Superior temporal gyrus (tissue), 1 donor: ENCODE data around the gene FEM1B.

Experiments used
- DNase-seq: peaks from one replicate; pipeline ENCODE4 v3.0.0-alpha.2; 2016; ENCODE audit errors: extremely low spot score

The FEM1B gene

DNA sequence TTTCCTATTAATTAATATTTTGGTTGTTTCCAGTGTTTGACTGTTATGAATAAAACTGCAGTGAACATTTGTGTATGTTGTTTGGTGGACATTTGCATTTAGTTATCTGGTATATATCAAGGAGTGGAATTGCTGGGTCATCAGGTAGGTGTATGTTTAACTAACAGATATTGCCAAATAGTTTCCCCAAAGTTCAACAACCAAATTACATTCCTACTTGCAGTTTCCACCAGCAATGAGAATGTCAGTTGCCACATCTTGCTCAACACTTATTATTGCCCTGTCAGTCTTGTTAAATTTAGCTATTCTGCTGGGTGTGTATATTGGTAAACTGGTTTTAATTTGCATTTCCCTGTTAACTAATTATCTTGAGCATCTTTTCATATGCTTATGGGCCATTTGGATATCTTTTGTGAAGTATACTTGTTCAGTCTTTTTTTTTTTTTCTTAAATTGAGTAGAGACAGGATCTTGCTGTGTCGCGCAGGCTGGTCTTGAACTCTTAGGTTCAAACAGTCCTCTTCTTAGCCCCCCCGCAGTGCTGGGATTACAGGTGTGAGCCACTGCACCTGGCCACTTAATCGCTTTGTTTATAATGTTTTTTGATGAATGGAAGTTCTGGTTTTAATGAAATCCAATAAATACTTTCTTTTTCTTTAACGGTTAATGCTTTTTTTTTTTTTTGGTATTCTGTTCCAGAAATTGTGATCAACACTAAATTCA lies 7.9 kb downstream of the FEM1B start:
- DNase-seq: no peak

DNA sequence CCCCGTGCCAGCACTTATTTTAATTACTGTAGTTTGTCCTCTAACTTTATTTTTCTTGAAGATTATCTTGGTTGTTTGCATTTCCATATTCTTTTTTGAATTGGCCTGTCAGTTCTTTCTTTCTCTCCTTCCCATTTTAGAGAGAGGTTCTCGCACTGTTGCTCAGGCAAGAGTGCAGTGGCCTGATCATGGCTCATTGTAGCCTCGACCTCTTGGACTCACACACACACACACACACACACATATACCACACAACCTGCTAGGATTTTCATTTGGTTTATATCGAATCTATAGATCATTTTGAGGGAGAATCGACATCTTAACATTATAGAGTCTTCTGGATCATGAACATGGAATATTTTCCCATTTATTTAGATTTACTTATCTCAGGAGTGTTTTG lies 8.7 kb downstream of the FEM1B start:
- no peak for DNase-seq

DNA sequence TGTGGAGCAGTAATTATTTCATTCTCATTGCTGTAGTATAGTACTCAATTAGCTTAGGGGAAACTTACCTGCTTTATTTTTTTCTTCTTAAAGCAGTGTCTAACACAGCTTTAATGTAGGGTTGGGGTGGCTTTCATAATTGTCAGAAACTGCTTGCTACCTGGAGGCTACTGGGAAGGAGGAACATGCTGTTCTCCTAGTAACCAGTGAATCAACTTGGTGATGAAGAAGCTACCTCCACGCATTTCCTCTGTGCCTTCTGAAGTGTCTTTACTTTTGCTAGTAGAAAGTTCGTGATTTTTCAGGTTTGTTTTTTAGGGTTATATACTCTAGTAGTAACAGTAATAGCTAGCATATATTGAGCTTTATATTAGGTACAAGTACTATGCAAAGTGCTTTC lies 11.5 kb downstream of the FEM1B start:
- no peak for DNase-seq

DNA sequence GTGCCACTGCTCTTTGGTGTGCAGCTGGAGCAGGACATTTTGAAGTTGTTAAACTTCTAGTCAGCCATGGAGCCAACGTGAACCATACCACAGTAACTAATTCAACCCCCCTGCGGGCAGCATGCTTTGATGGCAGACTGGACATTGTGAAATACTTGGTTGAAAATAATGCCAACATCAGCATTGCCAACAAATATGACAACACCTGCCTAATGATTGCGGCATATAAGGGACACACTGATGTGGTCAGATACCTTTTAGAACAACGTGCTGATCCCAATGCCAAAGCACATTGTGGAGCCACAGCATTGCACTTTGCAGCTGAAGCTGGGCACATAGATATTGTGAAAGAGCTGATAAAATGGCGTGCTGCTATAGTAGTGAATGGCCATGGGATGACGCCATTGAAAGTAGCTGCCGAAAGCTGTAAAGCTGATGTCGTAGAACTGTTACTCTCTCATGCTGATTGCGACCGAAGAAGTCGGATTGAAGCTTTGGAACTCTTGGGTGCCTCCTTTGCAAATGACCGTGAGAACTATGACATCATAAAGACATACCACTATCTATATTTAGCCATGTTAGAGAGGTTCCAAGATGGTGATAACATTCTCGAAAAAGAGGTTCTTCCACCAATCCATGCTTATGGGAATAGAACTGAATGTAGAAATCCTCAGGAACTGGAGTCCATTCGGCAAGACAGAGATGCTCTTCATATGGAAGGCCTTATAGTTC lies 12.2 kb downstream of the FEM1B start:
- DNase-seq: no peak

DNA sequence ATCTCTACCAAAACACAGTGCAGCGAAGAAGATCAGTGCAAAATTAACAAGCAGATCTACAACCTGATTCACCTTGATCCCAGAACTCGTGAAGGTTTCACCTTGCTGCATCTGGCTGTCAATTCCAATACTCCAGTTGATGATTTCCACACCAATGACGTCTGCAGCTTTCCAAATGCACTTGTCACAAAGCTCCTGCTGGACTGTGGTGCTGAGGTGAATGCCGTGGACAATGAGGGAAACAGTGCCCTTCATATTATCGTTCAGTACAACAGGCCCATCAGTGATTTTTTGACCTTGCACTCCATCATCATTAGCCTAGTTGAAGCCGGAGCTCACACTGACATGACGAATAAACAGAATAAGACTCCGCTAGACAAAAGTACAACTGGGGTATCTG lies 13.2 kb downstream of the FEM1B start:
- no peak for DNase-seq

DNA sequence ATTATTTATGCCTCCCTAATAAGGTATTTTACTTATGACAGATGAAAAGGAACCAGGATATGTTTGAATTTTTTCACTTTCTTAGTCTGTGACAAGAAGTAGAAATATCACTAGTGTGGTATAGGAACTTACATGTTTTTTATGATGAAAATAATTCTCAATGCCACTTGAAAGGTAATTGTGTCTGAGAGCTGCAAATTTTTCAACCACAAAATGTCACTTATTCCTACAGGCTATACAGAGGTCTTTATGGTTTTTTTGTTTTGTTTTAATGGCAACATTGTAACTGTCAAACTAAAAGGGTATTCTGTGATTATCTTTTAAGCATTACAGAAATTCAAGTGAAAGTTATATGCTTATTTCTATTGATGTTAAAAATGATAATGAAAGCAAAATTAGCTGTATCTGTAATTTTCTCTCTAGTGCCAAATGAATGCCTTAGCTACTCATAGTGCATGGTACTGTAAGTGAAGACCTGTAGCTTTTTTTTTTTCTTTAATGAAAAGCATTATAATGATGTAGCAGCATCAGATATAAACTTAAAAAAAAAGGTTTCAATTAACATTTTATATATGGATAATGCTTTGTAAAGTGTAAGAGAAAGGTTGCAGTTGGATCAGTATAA lies 14.7 kb downstream of the FEM1B start:
- DNase-seq: no peak

DNA sequence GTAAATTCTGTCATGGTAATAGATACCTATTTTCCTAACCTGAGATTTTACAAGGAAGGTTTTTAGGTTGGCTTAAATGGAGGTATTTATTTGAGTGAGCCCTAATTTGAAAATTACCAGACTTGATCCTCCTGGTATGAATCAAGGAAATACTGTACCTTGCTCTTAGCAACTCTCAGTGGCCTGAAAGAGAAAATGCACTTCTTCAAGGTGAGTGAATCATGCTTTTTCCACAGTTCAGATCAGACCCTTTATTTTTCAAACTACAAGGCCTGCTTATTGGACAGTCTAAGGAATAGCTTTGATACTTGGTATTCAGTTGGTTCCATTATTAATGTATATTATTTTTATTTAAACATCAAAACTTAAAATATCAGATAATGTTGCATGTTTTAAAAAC lies 15.4 kb downstream of the FEM1B start:
- DNase-seq: peak; percentile 5

DNA sequence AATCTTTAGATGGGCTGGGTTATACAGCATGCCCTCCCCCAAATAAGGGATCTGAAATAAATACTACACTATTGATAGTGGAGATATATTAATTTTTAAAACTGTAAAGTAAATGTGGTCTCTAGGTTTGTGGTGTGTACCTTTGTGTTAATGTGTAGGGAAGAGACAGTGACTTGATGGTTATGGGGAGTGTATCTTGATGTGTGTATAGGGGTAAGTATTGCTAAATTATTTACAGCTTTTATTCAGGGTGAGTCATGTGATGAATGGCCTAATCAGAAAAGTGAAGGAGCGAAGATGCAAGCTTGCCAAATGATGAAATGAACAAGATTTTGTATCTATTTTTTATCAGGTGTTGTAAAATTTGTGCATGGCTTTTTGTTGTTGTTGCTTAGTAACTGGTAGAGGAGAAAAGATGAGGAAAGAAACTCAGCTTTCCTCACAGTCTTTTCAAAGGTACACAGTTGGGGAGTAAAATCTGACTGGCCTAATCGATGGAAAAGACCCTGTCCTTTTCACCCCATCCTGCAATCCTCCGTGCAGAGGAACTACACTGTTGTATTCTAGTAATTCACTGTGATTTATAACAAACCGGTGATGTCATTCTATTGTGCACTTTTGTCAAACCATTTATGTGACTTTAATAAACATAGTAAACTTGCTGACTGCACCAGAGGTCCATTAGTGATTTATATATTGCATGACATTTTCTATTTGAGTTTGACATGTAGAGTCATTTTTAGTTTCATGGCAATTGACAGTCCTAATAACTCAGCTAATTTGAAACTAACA lies 17.7 kb downstream of the FEM1B start:
- DNase-seq: peak; percentile 6

DNA sequence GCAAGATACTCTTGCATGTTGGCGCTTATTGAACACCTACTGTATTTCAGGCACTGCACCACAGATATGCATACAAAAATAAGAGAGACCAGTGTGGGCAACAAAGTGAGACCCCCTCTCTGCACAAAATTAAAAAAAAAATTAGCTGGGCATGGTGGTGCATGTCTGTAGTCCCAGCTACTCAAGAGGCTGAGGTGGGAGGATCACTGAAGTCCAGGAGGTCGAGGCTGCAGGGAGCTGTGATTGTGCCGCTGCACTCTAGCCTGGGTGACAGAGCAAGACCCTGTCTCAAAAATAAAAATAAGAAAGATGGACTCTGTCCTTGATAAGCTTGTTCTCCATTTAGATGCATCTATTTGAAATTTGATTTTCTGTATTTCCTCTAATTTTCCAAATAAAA lies 20.8 kb downstream of the FEM1B start:
- DNase-seq: no peak

DNA sequence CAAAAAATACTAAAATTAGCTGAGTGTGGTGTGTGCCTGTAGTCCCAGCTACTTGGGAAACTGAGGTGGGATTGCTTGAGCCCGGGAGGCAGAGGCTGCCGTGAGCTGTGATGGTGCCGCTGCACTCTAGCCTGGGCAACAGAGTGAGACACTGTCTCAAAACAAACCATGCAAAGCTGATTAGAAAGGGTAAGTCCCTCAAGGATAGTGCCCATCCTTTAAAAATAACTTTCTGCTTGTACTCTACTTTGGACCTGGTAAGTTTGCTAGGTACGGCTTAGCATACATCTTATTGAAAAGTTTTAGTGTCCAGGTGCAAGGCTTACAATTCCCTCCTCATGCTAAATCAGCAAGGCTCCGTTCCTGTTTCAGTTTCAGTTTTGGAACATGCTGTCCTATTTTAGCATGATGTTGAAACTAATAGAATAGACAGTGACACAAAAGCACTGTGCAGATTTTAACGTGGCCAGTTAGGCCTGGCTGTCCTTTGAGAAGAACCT lies 21.4 kb downstream of the FEM1B start:
- DNase-seq: peak; percentile 68

DNA sequence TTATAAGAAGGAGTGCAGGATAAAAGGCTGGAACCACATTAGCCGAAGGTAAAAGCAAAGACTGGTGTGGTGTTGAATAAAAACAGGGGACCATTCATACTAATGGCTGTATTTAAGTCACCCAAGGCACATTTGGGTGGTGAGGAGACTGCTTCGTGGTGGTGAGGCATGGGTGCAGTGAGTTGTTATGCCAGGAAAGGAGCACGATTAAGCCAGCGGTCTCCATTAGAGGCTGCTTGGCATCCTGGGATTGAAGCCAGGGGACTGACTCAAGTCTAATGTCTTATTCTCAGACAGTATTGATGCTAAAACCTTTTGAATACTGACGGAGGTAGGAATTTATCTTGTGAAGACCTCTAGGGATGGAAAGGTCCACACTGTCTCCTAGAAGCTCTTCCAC lies 21.9 kb downstream of the FEM1B start:
- DNase-seq: no peak

DNA sequence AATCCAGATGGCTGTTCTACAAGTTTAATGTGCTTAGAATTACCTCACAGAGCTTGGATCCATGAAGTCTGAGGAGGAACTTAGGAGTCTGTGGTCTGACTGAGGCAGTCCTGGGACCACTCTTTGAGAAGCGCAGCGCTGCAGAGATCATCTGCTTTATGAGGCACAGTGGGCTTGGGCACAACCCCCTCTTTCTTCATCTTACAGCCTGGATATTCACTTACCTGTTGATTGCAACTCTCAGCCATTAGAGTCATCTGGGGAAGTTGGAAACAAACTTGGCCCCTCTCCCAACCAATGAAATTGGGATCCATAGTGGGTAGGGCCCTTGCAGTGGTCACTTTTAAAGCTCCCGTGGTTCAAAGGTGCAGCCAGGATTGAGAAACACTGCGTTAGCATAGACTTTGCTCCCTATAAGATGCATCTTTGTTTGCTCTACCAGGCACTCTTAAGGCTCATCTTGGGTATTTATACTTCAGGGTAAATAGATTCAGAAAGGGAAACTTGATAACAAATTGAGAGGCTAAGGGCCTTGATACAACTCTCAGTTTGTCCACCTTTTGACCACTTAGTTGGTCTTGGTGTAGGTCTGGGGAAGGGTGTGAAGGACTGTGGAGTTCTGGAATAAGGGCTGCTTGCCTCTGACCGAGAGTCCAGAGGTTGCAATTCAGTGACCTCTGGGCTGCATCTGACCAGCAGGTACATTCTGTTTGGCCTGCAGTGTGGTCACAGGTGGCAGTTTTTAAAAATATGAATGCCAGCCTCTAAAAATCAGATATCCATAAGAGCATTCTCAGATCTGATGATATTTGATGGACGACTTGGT lies 22.8 kb downstream of the FEM1B start:
- no peak for DNase-seq

DNA sequence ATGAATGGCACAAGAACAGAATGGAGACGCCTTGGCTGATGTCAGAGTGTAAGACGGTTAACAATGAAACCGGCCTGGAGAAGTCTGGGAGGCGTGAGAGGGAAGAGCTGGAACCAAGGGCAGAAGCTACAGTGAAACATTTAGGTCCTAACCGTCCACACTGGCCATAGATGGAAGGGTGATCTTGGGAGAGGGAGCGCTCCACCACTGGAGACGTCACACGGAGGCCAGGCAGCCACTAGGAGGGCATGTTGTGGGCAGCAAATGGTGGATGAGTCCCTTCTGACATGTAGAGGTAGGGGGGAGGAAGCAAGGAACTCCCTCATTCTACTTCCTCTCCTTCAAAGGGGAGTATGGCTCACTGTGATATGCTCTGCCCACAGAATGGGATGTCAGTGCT lies 23.8 kb downstream of the FEM1B start:
- DNase-seq: no peak

DNA sequence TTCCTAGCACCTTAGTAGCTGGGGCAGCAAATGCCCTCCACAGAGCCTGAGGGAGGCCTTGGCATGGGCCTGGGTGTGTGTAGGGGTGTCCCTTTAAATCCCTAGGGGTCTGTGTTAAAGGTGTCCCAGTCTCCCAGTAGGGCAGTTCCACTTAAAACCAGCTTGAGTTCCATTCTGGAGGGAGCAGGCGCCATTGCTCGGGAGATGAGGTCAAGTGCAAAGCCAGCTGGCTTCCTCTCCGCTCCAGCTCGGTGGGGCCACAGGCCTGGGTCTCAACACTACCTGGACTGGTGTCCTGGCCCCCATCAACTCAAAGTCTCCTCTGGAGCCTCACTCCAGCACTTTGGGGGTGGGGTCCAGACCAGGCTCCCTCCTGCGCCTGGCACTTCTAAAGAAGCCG lies 25.2 kb downstream of the FEM1B start:
- no peak for DNase-seq

DNA sequence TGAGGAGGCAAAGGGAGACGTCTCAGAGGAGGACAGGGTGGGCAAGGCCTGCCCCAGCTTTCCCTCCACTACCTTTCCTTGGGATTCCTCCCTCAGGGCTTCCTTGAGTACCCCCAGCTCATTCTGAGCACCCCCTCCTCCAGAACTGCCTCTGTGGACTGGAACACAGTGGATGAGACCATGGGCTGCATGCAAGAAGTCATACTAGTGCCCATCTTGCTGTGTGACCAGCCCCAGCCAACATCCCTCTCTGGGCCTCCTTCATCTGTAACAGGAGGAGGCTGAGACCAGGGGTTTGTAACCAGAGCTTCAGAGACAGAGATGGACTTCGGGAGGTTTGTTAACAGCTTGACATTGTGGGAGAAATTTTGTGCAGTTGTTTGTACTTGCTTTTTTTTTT lies 25.6 kb downstream of the FEM1B start:
- DNase-seq: no peak

DNA sequence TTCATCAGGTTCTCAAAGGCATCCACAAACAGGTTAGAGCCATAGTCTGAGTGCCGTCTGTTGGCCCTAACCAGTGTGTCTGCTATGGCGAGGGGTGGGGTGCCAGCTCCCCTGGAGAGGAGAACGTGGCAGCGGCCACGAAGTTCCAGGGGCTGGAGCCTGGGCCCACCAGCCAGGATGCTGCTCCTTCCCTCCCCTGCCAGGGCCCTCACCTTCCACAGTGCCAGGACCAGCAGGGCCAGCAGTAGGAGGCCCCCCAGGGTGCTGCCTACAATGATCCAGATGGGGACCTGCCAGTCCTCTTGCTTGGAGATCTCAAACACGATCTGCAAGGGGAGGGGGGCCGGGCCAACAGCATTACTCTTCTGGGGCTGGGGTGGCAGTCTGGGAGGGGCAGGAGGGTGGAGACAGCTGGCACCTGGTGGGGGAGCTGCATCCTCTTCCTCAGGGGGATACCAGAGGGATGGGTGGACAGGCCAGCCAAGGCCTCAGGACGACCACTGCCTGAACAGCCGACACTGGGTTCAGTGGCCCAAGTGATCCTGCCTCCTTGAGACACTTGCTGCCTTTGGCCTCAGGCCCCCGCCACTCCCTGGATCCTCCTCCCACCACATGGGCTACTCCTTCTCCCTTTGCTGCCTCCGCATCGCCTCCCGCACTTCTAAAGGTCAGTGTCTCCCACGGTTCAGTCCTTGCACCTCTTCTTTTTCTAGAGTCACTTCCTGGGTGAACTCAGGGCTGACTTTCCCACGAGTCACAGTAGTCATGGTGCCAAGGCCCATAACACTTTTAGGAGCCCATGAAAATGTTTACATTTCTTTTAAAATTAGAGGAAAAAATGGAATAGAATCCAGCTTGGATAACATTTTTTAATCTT lies 26.3 kb downstream of the FEM1B start:
- no peak for DNase-seq

DNA sequence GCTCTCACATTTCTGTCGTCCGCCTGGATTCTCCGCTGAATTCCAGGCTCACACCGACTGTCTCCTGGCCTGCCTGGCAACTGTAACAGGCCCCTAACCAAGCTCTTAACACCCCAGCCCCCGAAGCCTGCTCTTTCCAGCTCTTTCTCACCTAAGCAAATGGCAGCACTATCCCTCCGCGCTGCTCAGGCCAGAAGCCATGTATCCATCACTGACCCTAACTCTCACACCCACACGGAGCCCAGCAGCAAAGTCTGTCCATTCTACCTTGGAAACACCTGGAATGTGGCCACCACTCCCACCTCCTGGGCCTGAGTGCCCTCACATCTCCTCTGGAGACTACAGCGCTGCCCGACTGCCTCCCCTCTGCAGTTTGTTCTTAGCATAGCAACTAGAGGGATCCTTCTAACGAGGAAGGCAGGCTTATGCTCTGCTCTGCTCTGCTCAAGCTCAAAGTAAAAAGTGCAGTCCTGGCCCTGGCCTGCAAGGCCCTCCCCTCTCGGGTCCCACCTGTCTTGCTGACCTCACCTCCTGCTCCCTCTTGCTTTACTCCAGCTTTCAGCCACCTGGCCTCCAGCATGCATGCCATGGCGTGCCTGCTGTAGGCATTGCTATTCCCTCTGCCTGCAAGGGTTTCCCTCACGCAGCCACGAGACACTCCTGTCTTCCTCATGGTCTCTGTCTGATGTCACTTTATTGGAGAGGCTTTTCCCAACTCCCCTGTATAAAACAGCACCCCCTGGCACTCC lies 27.2 kb downstream of the FEM1B start:
- no peak for DNase-seq

DNA sequence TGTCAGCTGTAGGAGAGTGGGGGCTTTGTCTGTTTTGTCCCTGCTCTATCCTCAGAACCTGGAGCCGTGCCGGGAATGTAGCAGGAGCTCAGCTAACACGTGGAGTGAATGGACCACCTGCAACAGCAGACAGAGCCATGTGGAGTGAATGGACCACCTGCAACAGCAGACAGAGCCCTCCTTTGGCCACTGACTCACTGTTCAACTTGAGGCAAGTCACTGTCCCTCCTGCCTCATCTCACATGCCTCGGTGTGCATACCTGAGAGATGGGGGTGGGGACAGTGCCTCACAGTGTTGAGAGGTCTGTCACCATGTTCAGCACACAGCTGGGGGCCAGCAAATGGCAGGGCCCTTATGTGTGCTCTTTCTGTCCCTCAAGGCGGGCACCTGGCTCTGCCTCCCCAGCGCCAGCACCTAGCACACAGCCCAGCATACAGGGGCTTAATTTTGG lies 27.9 kb downstream of the FEM1B start:
- DNase-seq: no peak

DNA sequence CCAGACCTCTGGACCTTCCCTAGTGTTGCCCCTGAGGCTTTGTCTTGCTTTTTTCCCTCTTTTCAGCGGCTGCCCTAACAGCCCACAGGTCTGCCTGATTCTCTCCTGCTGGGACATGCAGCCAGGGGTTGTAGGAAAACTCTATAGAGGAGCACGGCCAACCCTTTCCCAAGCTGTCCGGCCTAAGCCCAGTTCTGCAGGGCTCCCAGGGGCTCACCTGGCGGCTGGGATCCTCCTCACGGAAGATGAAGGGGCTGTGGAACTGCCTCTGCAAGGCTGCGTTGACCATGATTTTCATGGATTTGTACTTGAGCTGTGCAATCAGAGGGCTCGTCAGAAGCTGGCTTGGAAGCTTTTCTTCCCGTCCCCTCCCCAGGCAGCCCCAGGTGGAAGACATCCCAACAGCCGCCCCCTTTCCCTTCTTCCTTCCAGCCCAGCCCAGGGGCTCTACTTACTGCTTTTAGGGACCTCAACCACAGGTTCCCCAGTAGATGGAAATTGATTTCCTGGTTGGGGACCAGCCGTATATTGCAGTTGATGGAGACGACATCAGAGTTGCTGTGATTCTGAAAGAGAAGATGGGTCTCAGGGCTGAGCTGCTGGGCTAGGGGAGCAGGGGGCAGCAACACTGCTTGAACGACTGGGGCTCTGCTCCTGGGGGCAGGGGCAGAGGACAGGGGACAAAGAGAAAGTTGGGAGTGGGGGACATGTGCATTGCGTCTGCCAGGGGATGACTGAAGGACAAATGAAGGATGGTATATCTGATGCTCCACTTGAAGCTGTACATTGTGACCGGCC lies 29.8 kb downstream of the FEM1B start:
- DNase-seq: no peak
